ENCODE results near the gene NAA80.
A peak's percentile ranks its signal among the peaks of the same experiment; 100 is the strongest.

NAA80 gene

GRCh38 chr3:50325113-50325480, 25.9 kb upstream of the NAA80 start:
- H4K20me1 ChIP-seq (ENCODE audit: control insufficient read depth, insufficient read depth, low read depth, low read length) = no peaks in the 10 kb centered on the region
- peaks cover 24% of the 10 kb centered on the region for H3K79me2 ChIP-seq (ENCODE audit: control insufficient read depth, low read length)
- no peaks in the 10 kb centered on the region for H3K27me3 ChIP-seq (ENCODE audit: control insufficient read depth, low read length)
- H3K4me3 ChIP-seq (ENCODE audit: low read length) = no peak overlapping the region
- H3K9me3 ChIP-seq (ENCODE audit: control insufficient read depth, insufficient read depth, low read length) = no peaks in the 10 kb centered on the region
- TF ChIP-seq EZH2phosphoT487 (IDR thresholded peaks at IDR 0.05; ENCODE audit: borderline replicate concordance, low read length) (no peak), CTCF (IDR thresholded peaks at IDR 0.05; ENCODE audit: low read depth, low read length, poor library complexity, severe bottlenecking) (no peak)
- no peaks in the 10 kb centered on the region for H3K9me2 ChIP-seq (replicated peaks; ENCODE audit: control insufficient read depth, low read length)
- no peak overlapping the region for H3K4me2 ChIP-seq (ENCODE audit: low read length)
- no peak overlapping the region for H3K27ac ChIP-seq (ENCODE audit: low read depth, low read length)
- H3K36me3 ChIP-seq (ENCODE audit: control insufficient read depth, low read length) = peaks cover 38% of the 10 kb centered on the region
- peaks cover 12% of the 10 kb centered on the region for H3F3A ChIP-seq (ENCODE audit: control insufficient read depth, insufficient read depth)
- peaks cover 36% of the 10 kb centered on the region for H3K4me1 ChIP-seq (ENCODE audit: control insufficient read depth, low read length)

- Histone ChIP-seq H3K4me2 (ENCODE audit: low read length) (no peak overlapping the region), H4K20me1 (ENCODE audit: control insufficient read depth, insufficient read depth, low read depth, low read length) (no peaks in the 10 kb centered on the region), H3K27me3 (ENCODE audit: control insufficient read depth, low read length) (no peaks in the 10 kb centered on the region), H3K36me3 (ENCODE audit: control insufficient read depth, low read length) (peaks cover 32% of the 10 kb centered on the region), H3K9me3 (ENCODE audit: control insufficient read depth, insufficient read depth, low read length) (no peaks in the 10 kb centered on the region), H3K79me2 (ENCODE audit: control insufficient read depth, low read length) (peaks cover 24% of the 10 kb centered on the region), H3K9me2 (replicated peaks; ENCODE audit: control insufficient read depth, low read length) (no peaks in the 10 kb centered on the region), H3K27ac (ENCODE audit: low read depth, low read length) (no peak overlapping the region), H3F3A (ENCODE audit: control insufficient read depth, insufficient read depth) (peaks cover 9% of the 10 kb centered on the region), H3K4me3 (ENCODE audit: low read length) (no peak overlapping the region), H3K4me1 (ENCODE audit: control insufficient read depth, low read length) (peaks cover 38% of the 10 kb centered on the region)
- TF ChIP-seq CTCF (IDR thresholded peaks at IDR 0.05; ENCODE audit: low read depth, low read length, poor library complexity, severe bottlenecking) = peak; percentile 90
- no peak for TF ChIP-seq EZH2phosphoT487 (IDR thresholded peaks at IDR 0.05; ENCODE audit: borderline replicate concordance, low read length)
Observed at GRCh38 chr3:50324351-50325112, 25.3 kb upstream of the NAA80 start.

- Histone ChIP-seq H3K9me2 (replicated peaks; ENCODE audit: control insufficient read depth, low read length) (no peaks in the 10 kb centered on the region), H4K20me1 (ENCODE audit: control insufficient read depth, insufficient read depth, low read depth, low read length) (no peaks in the 10 kb centered on the region), H3K4me1 (ENCODE audit: control insufficient read depth, low read length) (peaks cover 34% of the 10 kb centered on the region), H3K27me3 (ENCODE audit: control insufficient read depth, low read length) (no peaks in the 10 kb centered on the region), H3K79me2 (ENCODE audit: control insufficient read depth, low read length) (peaks cover 24% of the 10 kb centered on the region), H3K4me2 (ENCODE audit: low read length) (no peak overlapping the region), H3F3A (ENCODE audit: control insufficient read depth, insufficient read depth) (peaks cover 4% of the 10 kb centered on the region), H3K9me3 (ENCODE audit: control insufficient read depth, insufficient read depth, low read length) (no peaks in the 10 kb centered on the region), H3K27ac (ENCODE audit: low read depth, low read length) (no peak overlapping the region), H3K36me3 (ENCODE audit: control insufficient read depth, low read length) (peaks cover 31% of the 10 kb centered on the region), H3K4me3 (ENCODE audit: low read length) (no peak overlapping the region)
- TF ChIP-seq EZH2phosphoT487 (IDR thresholded peaks at IDR 0.05; ENCODE audit: borderline replicate concordance, low read length) (no peak), CTCF (IDR thresholded peaks at IDR 0.05; ENCODE audit: low read depth, low read length, poor library complexity, severe bottlenecking) (no peak)
Observed at GRCh38 chr3:50323614-50324199, 24.5 kb upstream of the NAA80 start.

All from DOHH2 (cell line).